HG03558 (cell line): ENCODE measurements around the gene ARGLU1.
"Not testable (repeated sequence)": the region's sequence is repeated elsewhere in the genome, so short reads cannot be mapped to it uniquely, and the experiment has no call there.

Experiments
- ATAC-seq: cut with Tn5 transposase; IDR thresholded peaks from one replicate; pipeline ENCODE4 v1.9.1; 2021; ENCODE audit warnings: moderate number of reproducible peaks; ENCODE audit not compliant: unreplicated experiment; ENCODE audit errors: extremely low read depth

ARGLU1 gene, protein sequence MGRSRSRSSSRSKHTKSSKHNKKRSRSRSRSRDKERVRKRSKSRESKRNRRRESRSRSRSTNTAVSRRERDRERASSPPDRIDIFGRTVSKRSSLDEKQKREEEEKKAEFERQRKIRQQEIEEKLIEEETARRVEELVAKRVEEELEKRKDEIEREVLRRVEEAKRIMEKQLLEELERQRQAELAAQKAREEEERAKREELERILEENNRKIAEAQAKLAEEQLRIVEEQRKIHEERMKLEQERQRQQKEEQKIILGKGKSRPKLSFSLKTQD

DNA sequence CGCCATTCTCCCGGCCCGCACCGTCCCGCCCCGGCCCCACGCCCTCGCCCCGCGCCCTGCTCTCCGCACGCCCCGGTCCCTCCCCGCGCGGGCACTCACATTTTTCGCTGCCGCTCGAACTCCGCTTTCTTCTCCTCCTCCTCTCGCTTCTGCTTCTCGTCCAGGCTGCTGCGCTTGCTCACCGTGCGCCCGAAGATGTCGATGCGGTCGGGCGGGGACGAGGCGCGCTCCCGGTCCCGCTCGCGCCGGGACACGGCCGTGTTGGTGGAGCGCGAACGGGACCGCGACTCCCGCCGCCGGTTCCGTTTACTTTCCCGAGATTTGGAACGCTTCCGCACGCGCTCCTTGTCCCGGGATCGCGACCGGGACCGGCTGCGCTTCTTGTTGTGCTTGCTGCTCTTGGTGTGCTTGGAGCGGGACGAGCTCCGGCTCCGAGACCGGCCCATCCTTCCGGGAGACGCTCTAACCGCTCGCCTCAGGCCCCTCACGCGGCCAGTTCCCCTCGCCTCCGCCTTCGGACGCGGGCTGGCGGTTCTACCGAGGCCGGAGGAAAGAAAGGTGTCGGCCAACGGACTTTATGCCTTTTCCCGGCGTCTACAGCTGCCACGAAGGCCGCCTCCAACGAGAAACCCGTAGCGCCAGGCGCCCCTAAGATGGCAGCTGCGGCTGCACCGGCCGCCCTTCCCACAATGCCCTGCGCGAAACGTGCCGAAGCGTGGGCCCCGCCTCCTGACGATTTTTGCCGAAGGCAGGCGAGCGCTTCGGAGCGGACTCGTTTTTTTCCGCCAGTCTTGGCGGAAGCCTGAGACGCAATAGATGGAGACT is at the start of gene ARGLU1:
Gene ARGLU1 (minus strand): TSS at position 664 of the 825 bp plus-strand sequence. CDS start 218 bp downstream, at position 446.
- ATAC-seq, result peak; percentile 51

DNA sequence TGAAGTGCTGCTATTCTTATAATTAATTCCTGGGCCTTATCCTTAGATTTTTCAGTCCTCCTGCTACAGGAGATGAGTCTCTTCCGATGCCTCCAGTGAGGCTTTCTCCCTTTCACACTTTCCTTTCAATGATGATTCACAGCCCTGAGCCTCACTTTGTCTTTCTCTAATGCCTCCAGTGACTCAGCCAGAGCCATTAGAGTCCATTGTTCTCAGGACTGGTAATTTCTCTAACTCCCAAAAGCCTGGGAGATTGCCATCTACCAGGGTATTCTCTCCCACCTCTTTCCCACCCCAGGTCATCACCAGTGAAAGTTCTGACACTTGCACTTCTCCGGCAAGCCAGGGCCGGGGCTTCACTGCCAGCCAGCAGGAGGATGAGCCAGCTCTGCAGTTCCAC is 49.6 kb upstream of the ARGLU1 start:
- ATAC-seq, result no peak

DNA sequence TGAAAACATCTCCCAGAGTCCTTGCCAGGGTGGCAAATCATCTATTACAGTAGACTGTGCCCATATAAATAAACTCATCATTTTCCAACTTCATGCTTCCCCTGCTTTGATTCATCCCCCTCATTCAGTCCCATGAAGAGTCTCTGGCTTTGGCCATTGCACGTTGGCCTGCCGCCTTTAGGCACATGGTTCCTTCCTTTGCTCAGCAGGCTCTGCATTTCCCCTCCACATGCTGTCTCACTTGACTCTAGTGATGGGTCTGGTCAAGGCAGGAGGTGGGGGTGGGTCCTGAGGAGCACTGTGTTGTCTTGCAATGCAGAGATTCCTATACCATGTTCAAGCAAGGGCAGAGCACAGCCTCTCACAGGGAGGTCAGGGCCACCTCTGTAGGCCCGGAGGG is 48.8 kb upstream of the ARGLU1 start:
- ATAC-seq, result no peak

DNA sequence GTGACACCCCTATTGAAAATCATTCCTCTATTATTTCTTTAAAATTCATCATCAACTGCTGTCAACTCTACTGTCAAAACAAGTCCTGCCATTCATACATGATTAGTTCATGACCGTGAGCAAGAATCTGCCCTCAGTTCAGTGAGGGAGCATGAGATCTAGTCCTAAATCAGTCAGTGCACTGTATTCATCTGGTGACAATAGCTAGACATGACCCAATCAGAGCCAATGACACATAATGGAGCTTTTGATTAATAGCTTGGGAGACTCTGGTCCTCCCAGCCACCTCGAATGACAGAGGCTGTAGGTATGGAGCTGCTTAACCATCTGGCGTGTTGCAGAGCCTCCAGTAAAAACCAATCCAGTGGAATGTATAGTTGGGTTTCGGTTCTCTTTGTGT is 46.9 kb upstream of the ARGLU1 start:
- no peak for ATAC-seq

DNA sequence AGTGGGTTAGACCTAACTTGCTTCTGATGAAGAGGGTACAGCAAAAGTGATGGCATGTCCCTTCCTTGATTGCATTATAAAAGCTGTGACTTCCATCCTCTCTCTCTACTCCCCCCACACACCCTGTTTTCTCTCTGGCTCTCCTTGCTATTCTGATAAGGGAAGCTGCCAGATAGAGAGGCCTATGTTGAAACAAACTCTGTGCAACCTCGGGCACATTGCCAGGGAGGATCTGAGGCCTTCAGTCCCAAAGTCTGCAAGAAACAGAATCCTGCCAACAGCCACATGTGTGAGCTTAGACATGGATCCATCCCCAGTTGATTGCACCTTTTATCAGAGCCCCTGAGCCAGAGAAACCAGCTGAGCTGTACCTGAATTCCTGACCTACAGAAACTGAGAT is 44.8 kb upstream of the ARGLU1 start:
- ATAC-seq, result no peak

DNA sequence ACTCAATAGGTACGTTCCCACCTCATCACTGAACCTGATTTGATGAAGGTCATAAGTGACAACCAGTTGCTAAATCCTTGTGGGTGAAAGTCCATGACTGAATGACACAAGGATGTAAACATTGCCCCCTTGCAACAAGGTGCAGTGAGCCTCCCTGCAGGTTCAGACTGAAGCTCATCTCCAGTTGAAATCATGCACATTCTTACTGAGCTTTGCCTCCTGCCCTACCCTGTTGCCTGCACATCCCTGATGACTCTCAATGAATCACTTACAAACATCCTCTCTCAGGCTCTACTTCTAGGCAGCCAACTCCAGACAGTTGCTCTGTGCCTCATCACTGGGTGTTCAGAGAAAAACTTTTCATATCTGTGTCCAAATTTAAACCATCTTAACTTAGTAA is 42.5 kb upstream of the ARGLU1 start:
- ATAC-seq, result no peak

DNA sequence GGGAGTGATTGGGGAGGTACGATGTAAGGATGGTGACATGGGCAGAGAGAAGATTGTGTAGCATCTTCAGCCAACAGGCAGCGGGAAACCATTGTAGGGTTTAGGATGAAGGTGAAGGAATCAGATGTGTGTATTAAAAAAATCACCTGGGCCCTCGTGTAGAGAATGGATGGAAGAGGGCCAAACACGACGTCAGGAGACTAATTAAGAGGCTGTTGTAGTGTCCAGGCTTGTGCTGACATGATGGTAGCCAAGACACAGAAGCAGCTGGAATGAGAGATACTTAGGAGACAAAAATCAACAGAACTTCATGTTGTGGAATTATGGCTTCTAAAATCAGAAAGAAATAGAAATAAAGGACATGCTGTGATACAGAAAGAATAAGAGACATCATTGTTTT is 41.2 kb upstream of the ARGLU1 start:
- no peak for ATAC-seq

DNA sequence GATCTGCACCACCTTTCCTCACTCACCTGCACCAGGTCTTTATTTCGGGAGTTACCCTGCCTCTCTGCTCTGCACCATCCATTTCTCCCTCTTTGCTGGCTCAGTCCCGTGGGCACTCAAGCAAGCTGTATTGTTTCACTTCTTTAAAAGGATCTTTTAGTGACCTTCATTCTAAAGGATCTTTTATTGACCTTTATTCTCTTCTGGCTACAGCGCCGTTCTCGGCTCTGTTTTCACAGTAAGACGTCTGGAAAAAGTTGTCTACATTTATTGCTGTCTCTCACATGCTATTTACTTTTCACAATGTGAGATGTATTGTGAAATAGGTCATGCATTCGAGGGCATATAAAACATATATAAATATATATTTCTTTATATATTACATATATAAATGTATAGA is 35.6 kb upstream of the ARGLU1 start:
- no peak for ATAC-seq

DNA sequence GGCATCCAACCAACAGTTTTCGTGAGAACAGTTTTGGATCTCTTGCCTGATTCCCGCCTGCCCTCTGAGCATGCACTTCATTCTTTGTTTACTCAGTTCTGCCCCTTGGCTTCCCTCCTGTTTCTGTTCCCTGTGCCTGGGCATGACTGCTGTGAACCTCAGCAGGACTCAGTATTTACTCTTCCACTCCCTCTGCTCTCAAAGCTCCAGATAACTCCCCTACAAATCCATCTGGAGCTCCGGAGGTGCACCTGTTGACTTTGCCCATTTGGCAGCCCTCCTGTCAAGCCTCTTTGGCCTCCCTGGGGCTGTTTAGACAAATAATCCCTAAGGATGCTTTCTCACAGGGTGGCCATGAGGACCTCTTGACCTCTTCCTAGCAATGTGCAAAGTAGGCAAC is 34.2 kb upstream of the ARGLU1 start:
- no peak for ATAC-seq

DNA sequence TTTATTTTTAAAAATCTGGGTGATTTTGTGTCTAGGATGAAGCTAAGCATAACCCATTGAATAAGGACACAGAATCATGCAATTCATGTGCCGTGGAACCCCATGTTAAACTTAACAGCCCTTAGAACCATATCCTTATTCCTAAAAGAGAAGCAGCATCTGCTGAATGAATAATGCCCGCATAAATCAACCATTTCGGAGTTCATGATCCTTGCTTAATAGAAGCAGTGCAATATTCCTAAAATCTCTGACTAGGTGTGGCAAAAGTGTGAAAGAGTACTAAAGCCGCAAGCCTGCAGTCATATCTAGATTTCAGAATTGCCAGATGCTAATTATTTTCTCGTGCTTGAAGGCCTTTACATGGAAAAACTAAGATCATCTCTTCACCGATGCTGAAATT is 33.6 kb upstream of the ARGLU1 start:
- ATAC-seq, result no peak

DNA sequence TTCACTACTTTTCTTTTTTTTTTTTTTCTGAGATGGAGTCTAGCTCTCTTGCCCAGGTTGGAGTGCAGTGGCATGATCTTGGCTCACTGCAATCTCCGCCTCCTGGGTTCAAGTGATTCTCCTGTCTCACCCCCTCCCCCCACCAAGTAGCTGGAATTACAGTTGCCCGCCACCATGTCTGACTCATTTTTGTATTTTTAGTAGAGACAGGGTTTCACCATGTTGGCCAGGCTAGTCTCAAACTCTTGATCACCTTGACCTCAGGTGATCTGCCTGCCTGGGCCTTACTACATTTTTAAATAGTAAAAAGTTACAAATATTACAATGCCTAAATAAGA is 32.8 kb upstream of the ARGLU1 start:
- not testable (repeated sequence) for ATAC-seq

DNA sequence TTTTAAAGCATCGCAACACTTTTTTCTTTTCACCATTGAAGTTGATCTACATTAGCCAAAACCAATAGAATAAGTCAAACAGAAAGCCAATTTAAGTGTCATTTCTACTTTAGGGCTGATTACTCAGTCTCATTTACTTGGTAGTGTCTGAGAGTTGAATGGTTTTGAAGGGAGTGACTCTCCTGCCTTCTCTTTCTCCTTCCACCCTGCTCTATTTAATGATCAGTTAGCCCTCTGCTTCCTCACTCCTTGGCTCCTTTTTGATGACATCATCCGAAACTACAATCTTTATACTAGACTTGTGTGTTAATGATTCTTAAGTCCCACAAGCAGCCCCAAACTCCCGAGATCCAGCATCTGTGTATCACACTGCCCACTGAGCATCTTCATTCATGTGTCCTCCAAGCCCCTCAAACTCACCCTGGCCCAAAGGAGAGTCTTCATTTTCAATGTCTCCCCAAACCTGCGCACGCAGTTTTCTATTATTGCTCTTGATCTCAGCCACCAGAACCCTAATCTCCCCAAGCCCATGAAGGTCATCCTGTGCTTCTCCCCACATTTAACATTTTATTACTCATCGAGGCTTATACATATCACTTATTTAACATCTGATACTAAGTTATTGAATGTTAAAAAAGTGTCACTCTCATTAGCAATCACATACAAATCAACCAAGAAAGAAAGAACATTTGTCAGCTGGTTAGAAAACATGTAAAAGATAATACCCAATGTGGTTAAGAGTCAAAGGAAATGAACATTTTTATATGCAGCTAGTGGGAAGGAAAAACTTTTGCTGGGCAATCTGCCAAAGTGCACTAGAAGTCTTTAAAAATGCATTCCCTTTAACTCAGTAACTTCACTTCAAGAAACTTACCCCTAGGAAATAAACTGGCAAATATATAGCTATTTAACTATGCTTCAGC is 32.2 kb upstream of the ARGLU1 start:
- no peak for ATAC-seq

DNA sequence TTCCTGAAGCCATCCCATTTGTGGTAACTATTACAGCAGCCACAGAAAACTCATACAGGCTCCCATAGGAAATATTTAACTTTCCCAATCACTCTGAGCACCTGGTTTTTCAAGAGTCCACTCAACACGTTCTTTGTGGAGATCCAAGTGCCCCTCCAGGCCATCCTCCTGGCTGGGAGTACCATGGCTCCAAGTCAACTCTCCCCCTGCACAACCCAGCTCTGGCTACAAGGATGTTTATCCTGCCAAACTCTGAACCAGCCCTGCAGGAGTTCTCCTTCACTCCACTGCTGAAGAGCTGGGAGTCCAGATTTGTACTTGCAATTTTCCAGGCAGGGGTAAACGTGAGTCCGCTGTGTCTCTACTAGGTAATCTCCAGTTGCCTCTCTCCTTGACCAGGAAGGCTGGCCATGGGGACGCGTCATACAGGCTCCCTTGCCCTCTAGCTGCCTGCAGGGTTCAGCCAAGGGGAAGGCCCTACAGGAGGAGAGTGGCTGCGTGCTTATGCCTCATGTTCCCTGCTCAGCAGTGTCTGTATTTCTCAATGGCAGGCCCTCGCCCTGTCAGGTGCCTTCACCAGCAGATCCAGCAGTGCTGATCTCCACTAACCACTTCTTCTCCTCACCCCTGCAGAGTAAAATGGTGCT is 29.9 kb upstream of the ARGLU1 start:
- no peak for ATAC-seq

DNA sequence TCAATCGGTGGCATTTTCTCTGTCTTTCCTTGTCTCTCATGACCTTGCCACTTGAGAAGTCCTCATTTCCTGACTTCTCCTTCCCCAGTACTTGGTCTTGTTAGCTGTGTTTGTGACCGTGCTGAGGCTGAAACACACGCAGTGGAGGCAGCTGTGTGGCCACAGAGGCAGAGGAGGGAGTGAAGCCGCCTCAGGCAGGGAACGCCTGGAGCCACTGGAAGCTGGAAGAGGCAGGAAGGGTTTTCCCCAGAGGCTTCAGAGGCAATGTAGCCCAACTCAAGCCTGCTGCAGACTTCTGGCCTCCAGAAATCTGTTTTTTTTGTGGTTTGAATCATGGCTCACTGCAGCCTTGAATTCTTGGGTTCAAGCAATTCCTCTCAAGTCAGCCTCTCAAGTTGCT is 29.2 kb upstream of the ARGLU1 start:
- no peak for ATAC-seq

DNA sequence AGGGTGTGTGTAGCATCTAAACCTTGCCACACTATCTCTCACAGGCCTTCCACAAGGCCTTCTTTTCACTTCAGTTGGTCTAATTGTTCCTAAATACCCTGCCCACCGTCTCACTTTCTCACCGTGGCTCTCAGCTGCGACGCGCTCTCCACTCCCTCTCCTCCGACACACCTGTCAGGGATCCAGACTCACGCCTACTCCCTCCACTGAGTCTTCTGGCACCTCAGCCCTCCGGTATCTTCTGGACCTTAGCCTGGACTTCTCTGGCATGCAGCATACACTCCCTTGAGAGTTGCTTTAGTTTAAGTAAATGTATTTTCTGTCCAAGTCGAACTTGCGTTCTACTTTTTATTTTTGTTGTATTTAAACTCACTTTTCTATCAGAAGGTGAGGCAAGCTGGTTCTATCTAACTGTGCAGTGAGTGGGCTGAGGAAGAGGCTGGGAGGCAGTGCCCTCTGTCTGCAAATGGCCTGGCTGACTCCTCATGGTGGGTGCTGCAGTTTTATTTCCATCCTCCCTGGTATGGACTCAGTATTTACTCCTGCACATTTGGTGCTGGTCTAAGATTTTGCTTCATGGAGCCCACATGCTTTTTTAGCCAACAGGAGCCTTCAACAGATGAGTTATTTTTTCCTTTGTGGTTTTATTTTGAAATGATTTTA is 28.5 kb upstream of the ARGLU1 start:
- no peak for ATAC-seq

DNA sequence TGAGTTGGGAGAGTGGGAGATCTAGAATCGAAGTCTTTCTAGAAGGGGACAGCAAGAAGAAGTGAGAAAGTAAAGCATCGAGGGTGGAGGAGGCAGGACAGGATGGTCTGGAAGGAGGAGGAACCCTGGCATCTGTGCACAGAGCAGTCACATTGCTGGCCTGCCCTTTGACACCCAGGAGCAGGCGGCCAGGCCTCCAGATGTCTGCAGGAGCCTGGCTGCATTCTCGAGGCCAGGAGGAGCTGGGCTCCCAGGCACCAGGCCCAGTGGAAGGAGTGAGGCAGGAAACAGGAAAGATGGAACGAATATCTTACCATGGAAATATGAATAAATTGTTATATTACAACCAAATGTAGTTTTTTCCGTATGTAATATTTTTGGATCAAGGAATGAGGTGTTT is 27.7 kb upstream of the ARGLU1 start:
- ATAC-seq, result no peak

DNA sequence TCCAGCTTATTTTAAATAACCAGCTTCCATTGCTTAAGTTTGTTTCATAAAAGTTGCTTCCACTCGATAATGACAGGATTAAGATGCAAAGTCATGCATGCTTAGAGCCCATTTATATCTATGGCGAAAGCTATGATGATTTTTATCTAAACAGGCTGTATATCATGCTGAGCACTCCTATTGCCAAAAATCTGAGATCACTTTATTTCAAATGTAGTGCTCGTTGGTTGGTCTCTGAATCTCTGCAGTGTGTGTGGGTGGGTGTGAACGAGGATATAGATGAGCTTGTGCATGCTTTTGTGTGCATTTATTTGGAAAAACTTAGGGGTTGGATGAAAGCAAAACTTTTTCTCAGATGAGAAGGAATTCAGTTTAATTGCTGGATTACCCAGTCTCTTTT is 27.0 kb upstream of the ARGLU1 start:
- ATAC-seq, result no peak

DNA sequence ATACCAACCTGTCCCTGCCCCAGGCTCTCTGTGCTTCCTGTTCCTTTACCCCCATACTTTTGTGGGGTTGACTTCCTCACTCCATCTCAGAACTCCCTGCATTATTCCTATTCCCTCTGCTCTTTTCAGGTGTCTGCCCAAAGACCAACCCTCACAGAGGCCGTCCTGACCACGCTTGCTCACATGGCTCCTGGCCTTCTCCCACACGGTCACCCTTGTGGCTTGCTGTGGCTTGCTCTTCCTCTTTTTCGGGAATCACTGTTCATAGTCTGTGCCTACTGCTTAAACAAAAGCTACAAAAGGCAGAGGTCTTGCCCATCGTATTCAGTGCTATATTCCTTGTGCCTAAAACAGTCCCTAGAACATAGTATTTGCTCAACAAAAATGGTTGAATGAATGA is 25.2 kb upstream of the ARGLU1 start:
- ATAC-seq, result no peak

DNA sequence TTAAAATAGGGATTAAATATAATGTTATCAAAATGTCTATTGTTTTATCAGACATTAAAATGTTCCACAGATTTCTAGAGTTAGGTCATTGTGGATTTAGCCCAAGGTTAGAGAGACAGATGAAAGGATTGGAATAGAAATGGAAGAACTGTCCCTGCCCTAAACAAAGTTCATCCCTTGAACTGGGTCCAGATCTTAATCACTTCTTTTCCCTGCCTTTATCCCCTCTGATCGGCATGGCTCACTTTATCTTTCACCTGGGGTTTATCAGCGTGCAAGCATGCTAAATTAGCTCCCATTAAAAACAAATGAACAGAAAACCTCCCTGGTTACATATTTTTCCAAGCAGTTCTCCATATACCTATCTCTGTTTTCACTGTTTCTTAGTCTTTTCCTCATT is 23.4 kb upstream of the ARGLU1 start:
- ATAC-seq, result no peak

DNA sequence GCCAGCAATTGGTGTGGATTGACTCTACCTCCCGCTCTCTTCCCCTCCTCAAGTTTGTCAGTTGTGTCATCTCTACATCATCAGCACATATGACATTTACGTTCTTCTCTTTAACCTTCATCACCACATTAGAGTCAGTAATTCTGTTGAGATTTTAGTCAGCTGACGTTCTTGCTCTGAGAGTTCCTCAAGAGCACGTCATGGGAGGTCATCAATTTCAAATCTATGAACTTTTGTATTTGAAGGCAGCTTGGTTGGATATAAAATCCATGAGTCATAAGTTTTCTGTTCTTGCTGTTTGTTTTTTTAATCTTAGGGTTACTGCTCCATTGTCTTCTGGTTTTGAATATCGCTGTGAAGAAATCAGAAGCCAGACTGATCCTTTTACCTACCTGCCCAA is 21.8 kb upstream of the ARGLU1 start:
- ATAC-seq, result no peak
